Mucosa of stomach (tissue), 1 donor: ENCODE measurements around the gene GRIA1.

Experiments
- H3K27me3 ChIP-seq: one replicate; pipeline ENCODE4 v1.7.0; 2013; ENCODE audit warnings: mild to moderate bottlenecking, low read length; ENCODE audit not compliant: control insufficient read depth, insufficient read depth
- H3K36me3 ChIP-seq: one replicate; pipeline ENCODE4 v1.7.0; 2013; ENCODE audit warnings: low read length; ENCODE audit not compliant: control insufficient read depth, insufficient read depth
- H3K4me1 ChIP-seq: one replicate; pipeline ENCODE4 v1.7.0; 2013; ENCODE audit warnings: mild to moderate bottlenecking, low read length; ENCODE audit not compliant: control insufficient read depth, insufficient read depth
- H3K4me3 ChIP-seq: one replicate; pipeline ENCODE4 v1.7.0; 2013; ENCODE audit warnings: low read length
- H3K9ac ChIP-seq: one replicate; pipeline ENCODE4 v1.7.0; 2013; ENCODE audit warnings: mild to moderate bottlenecking, low read length, moderate library complexity
- H3K9me3 ChIP-seq: one replicate; pipeline ENCODE4 v1.7.0; 2013; ENCODE audit warnings: mild to moderate bottlenecking, low read length, moderate library complexity; ENCODE audit not compliant: control insufficient read depth
- donor health status: Pancreatic carcinoma.

GRIA1 gene

DNA sequence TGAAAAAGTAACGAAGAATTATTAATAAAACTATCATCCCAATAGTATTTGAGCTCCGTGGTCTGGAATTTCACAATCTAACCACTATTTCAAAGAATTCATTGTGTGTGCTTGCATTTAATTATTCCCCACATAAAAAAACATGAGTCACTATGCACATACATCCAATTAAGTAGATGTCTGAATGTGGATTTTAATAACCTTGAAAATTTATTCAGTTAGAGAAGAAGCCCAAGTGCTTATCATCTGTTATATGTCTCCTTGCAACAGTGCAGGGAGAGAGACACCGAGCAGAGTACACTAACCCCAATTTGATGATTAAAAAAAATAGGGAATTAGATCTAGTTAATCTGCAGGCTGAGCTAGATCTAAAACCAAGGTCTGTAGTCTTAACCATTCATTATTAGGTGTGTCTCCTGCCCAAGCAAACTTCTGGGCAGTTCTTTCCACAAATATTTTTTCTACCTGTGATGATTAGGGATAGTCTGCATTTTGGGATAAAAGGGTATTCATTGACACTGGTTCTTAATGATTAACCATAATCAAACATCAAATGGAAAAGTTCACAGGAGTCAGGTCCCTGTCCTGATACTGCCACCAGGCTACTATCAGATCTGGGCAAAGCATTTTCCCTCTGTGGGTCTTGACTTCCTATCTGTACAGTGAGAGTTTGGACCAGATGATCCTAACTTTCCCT is 164.2 kb downstream of the GRIA1 start:
- Histone ChIP-seq H3K4me3 (no peak overlapping the region), H3K4me1 (no peaks in the 10 kb centered on the region), H3K9me3 (no peaks in the 10 kb centered on the region), H3K36me3 (no peaks in the 10 kb centered on the region), H3K9ac (no peak overlapping the region), H3K27me3 (no peaks in the 10 kb centered on the region)

- Histone ChIP-seq H3K4me3 (no peak overlapping the region), H3K4me1 (no peaks in the 10 kb centered on the region), H3K9me3 (no peaks in the 10 kb centered on the region), H3K9ac (no peak overlapping the region), H3K27me3 (no peaks in the 10 kb centered on the region), H3K36me3 (no peaks in the 10 kb centered on the region)
Observed at GRCh38 chr5:153655201-153655510, 164.7 kb downstream of the GRIA1 start.

- Histone ChIP-seq H3K36me3 (no peaks in the 10 kb centered on the region), H3K27me3 (no peaks in the 10 kb centered on the region), H3K4me1 (no peaks in the 10 kb centered on the region), H3K9me3 (no peaks in the 10 kb centered on the region), H3K4me3 (no peak overlapping the region), H3K9ac (no peak overlapping the region)
Observed at GRCh38 chr5:153658149-153658548, 167.7 kb downstream of the GRIA1 start.

- H3K36me3 ChIP-seq, result no peaks in the 10 kb centered on the region
- H3K4me3 ChIP-seq, result no peak overlapping the region
- no peaks in the 10 kb centered on the region for H3K4me1 ChIP-seq
- H3K9me3 ChIP-seq, result no peaks in the 10 kb centered on the region
- no peaks in the 10 kb centered on the region for H3K27me3 ChIP-seq
- H3K9ac ChIP-seq, result no peak overlapping the region
Observed at GRCh38 chr5:153658606-153659005, 168.1 kb downstream of the GRIA1 start.

- Histone ChIP-seq H3K4me3 (no peak overlapping the region), H3K27me3 (no peaks in the 10 kb centered on the region), H3K9me3 (no peaks in the 10 kb centered on the region), H3K9ac (no peak overlapping the region), H3K36me3 (no peaks in the 10 kb centered on the region), H3K4me1 (no peaks in the 10 kb centered on the region)
Observed at GRCh38 chr5:153659039-153659736, 168.7 kb downstream of the GRIA1 start.

GRCh38 chr5:153660919-153661318 is 170.4 kb downstream of the GRIA1 start:
- Histone ChIP-seq H3K36me3 (no peaks in the 10 kb centered on the region), H3K4me1 (no peaks in the 10 kb centered on the region), H3K27me3 (no peaks in the 10 kb centered on the region), H3K9me3 (no peaks in the 10 kb centered on the region), H3K9ac (no peak overlapping the region), H3K4me3 (no peak overlapping the region)

DNA sequence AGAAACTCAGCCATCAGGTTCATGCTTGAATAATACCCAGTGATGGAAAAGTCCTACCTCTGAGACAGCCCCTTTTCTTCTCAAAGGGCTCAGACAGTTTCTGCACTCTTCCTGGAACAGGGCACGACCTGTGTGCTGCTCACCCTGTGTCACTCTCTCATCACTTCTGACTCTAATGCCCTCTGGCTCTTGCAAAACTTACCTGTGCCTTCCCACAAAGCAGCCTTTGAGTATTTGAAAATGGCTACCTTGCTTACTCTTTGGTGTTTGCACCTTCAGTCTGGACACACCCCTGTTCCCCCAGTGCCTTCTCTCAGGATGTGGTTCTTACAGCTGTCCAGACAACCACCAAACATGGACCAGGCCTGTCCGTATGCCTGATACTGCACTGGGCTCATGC is 171.4 kb downstream of the GRIA1 start:
- no peaks in the 10 kb centered on the region for H3K9me3 ChIP-seq
- no peak overlapping the region for H3K4me3 ChIP-seq
- H3K36me3 ChIP-seq, result no peaks in the 10 kb centered on the region
- H3K9ac ChIP-seq, result no peak overlapping the region
- H3K4me1 ChIP-seq, result no peaks in the 10 kb centered on the region
- no peaks in the 10 kb centered on the region for H3K27me3 ChIP-seq

DNA sequence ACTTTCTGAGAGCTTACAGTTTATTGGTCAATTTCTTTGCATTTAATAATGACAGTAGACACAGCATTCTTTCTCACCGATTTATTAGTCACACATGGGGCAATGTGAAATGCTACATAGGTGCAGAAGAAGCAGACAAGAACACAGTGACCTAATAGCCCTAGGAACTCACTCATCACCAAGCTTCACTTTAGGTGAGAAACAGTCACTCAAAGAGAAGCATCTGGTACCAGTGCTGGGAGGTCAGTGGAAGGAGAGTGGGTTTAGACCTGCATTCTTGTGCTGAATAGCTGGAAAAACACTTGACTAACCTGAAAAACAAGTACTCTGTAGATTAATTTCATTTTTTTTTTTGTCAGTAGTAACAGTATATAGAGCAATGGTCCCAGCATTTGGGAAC is 179.6 kb downstream of the GRIA1 start:
- Histone ChIP-seq H3K4me3 (no peak overlapping the region), H3K27me3 (no peaks in the 10 kb centered on the region), H3K4me1 (no peaks in the 10 kb centered on the region), H3K9me3 (no peaks in the 10 kb centered on the region), H3K9ac (no peak overlapping the region), H3K36me3 (no peaks in the 10 kb centered on the region)

- H3K9ac ChIP-seq, result no peak overlapping the region
- H3K4me1 ChIP-seq, result no peaks in the 10 kb centered on the region
- no peaks in the 10 kb centered on the region for H3K27me3 ChIP-seq
- H3K9me3 ChIP-seq, result no peaks in the 10 kb centered on the region
- H3K4me3 ChIP-seq, result no peak overlapping the region
- no peaks in the 10 kb centered on the region for H3K36me3 ChIP-seq
Observed at GRCh38 chr5:153671653-153672346, 181.3 kb downstream of the GRIA1 start.

DNA sequence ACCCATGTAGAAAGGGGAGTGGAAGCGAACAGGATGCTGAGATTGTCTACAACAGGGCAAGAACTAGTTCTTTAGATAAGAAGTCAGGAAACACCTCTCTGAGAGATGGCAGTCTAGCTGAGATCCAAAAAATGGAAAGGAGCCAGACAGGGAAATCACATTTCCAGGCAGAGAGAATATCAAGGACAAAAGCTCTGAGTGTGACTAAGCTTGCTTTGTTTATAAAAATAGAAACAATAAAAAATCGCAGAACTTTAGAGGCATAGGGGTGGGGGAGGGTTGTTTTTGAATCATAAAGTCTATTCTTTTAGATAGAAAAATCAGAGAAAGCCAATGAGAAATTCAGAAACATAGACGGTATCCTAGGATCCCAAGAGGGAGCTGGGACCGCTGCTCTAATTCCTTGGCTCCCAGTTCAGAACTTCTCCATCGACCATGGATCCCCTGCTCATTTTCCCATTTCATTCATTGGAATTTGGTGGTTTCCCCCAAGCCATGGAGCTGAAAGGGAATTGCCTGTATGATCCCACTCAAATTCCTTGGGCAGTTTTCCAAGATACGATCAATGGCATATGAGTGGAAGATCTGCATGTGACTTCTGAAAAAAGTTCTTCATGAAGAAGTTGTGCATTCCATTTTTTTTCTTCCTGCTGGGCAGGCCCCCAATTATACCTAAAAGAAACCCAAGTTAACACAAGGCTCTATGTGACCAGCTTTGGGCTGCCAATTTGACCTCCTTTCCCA is 182.0 kb downstream of the GRIA1 start:
- H3K4me1 ChIP-seq, result no peaks in the 10 kb centered on the region
- H3K9me3 ChIP-seq, result no peaks in the 10 kb centered on the region
- no peak overlapping the region for H3K9ac ChIP-seq
- no peaks in the 10 kb centered on the region for H3K27me3 ChIP-seq
- H3K4me3 ChIP-seq, result no peak overlapping the region
- H3K36me3 ChIP-seq, result no peaks in the 10 kb centered on the region

GRCh38 chr5:153674356-153674755 is 183.9 kb downstream of the GRIA1 start:
- Histone ChIP-seq H3K9ac (no peak overlapping the region), H3K27me3 (no peaks in the 10 kb centered on the region), H3K36me3 (no peaks in the 10 kb centered on the region), H3K9me3 (no peaks in the 10 kb centered on the region), H3K4me3 (no peak overlapping the region), H3K4me1 (no peaks in the 10 kb centered on the region)

- Histone ChIP-seq H3K27me3 (no peaks in the 10 kb centered on the region), H3K36me3 (no peaks in the 10 kb centered on the region), H3K9me3 (no peaks in the 10 kb centered on the region), H3K9ac (no peak overlapping the region), H3K4me3 (no peak overlapping the region), H3K4me1 (no peaks in the 10 kb centered on the region)
Observed at GRCh38 chr5:153676406-153676805, 185.9 kb downstream of the GRIA1 start.
